Measurements from ENCODE around the gene LZTS3.

Gene LZTS3

DNA sequence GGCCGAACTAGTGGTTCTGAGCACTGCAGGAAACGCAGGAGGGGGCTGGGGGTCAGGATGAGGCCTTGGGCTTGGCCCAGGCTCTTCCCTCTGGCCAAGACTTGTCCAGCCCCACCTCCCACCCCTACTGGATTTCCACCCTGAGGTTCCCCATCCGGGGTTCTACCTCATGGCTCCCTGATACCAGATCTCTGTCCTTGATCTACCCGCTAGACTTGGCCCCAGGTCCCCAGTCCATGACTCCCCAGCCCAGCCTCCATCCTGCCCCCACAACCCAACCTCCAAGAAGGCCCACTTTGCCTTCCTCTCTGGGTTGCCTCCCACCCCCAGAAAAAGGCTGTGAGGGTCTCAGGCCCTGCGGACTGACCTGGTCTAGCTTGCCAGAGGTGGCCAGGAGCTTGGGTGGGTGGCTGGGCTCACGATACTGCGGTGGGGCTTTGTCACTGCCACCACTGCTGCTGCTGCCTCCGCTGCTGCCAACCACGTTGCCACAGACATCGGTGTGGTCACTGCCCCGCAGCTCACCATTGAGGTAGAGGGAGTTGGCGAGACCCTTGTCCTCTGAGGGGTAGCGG, 6.9 kb downstream of the LZTS3 start:
- ATAC-seq (ENCODE audit: insufficient read depth, low read depth) (no peak), DNase-seq (no peak)
- no peaks in the 10 kb centered on the region for H3K36me3 ChIP-seq (ENCODE audit: insufficient read depth, low read length)
- H3K79me2 ChIP-seq (ENCODE audit: insufficient read depth, low read length), result no peaks in the 10 kb centered on the region
- no peak overlapping the region for H3K4me2 ChIP-seq (ENCODE audit: insufficient read depth, low read length)
- no peaks in the 10 kb centered on the region for H3K9me3 ChIP-seq (ENCODE audit: insufficient read depth, low read length, severe bottlenecking)
- no peaks in the 10 kb centered on the region for H3K27me3 ChIP-seq (ENCODE audit: insufficient read depth, low read length, poor library complexity)
- no peak for TF ChIP-seq EZH2 (IDR thresholded peaks at IDR 0.05; ENCODE audit: borderline replicate concordance, low read depth, low read length, severe bottlenecking)
- TF ChIP-seq, protein P1, sequence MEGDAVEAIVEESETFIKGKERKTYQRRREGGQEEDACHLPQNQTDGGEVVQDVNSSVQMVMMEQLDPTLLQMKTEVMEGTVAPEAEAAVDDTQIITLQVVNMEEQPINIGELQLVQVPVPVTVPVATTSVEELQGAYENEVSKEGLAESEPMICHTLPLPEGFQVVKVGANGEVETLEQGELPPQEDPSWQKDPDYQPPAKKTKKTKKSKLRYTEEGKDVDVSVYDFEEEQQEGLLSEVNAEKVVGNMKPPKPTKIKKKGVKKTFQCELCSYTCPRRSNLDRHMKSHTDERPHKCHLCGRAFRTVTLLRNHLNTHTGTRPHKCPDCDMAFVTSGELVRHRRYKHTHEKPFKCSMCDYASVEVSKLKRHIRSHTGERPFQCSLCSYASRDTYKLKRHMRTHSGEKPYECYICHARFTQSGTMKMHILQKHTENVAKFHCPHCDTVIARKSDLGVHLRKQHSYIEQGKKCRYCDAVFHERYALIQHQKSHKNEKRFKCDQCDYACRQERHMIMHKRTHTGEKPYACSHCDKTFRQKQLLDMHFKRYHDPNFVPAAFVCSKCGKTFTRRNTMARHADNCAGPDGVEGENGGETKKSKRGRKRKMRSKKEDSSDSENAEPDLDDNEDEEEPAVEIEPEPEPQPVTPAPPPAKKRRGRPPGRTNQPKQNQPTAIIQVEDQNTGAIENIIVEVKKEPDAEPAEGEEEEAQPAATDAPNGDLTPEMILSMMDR (IDR thresholded peaks at IDR 0.05; ENCODE audit: borderline replicate concordance, extremely low read depth, low read length, poor library complexity, severe bottlenecking), result no peak
- H4K20me1 ChIP-seq (ENCODE audit: insufficient read depth, low read length), result no peaks in the 10 kb centered on the region
- H3K4me3 ChIP-seq (ENCODE audit: low read depth in 1 of 2, low read length in 2 of 2), result no peak overlapping the region
- H3K27ac ChIP-seq (ENCODE audit: low read length), result no peak overlapping the region
- no peaks in the 10 kb centered on the region for H3K4me1 ChIP-seq (ENCODE audit: insufficient read depth, low read length)
- no peak overlapping the region for H3K9ac ChIP-seq (ENCODE audit: low read depth, low read length)
- no peak overlapping the region for H2AFZ ChIP-seq (ENCODE audit: low read depth, low read length)

DNA sequence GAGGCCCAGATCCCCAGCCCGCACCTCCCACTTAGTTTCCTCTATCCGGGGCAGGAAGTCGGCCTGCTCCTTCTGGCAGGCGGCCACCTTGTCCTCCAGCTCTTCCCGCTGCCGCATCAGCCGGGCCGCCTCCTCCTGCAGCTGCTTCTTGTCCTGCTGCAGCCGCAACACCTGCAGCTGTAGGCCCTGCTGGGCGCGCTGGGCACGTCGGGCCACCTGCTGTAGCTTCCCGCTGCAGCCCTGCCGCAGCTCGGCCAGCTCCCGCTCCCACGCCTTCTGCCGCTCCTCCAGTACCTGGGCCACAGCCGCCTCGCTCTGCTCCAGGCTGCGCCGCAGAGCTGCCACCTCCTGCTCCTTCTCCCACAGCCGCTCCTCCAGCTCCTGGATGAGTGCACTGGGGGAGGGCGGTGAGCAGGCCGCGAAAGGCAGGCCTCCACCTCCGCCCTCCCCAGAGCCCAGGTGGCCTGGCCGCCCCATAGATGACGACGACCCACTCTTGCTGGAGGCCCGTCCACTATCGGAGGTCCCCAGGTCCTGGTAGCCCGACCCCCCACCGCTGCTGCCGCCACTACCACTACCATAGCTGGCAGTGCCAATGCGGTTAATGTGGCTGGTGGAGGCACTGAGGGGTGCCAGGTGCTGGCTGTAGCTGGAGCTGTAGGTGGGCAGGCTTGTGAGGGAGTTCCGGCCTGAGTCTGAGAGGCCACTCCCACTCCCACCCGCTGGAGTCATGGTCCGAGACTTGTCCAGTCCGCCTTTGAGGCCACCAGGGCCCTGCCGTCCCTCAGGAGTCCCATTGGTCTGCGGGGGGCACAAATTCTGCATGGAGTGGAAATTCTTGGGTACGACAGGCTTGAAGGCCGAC, 7.6 kb downstream of the LZTS3 start:
- Histone ChIP-seq H3K4me3 (ENCODE audit: low read depth in 1 of 2, low read length in 2 of 2) (no peak overlapping the region), H4K20me1 (ENCODE audit: insufficient read depth, low read length) (no peaks in the 10 kb centered on the region), H3K27me3 (ENCODE audit: insufficient read depth, low read length, poor library complexity) (no peaks in the 10 kb centered on the region), H3K79me2 (ENCODE audit: insufficient read depth, low read length) (peaks cover under 1% of the 10 kb centered on the region; the same call in 1 of the 2 replicates), H2AFZ (ENCODE audit: low read depth, low read length) (no peak overlapping the region), H3K9me3 (ENCODE audit: insufficient read depth, low read length, severe bottlenecking) (no peaks in the 10 kb centered on the region), H3K4me1 (ENCODE audit: insufficient read depth, low read length) (peaks cover 4% of the 10 kb centered on the region), H3K4me2 (ENCODE audit: insufficient read depth, low read length) (no peak overlapping the region), H3K27ac (ENCODE audit: low read length) (no peak overlapping the region), H3K9ac (ENCODE audit: low read depth, low read length) (no peak overlapping the region), H3K36me3 (ENCODE audit: insufficient read depth, low read length) (no peaks in the 10 kb centered on the region)
- TF ChIP-seq, protein P1 (IDR thresholded peaks at IDR 0.05; ENCODE audit: borderline replicate concordance, extremely low read depth, low read length, poor library complexity, severe bottlenecking), result no peak
- no peak for TF ChIP-seq EZH2 (IDR thresholded peaks at IDR 0.05; ENCODE audit: borderline replicate concordance, low read depth, low read length, severe bottlenecking)
- no peak for ATAC-seq (ENCODE audit: insufficient read depth, low read depth)
- DNase-seq, result no peak

DNA sequence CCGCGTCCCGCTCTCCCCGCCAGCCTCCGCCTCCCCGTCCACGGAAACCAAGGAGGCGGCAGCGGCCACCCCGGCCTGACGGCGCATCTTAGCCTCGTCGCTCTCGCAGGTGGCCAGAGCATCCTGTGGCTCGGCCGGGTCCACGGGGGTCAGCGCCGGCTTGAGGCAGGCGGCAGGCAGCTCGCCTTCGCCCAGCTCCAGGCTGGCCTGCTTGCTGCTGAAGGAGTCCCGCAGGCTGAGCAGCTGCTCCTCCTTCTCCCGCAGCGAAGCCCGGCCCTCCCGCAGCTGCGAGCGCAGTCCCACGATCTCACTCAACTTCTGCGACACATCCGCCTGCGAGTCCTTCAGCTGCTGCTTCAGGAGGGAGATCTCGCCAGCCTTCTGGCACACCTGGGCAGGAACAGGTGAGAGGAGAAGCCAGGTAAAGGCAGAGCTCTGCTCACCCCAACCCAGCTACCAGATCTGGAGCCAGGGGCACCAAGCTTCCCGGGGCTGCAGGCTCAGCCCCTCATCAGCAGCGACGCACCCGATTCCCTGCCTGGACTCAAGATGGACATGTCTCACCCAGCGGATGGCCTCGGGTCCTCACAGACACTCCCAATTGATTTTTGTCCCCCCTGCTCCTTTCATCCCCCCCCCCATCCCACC, 8.5 kb downstream of the LZTS3 start:
- ATAC-seq (ENCODE audit: insufficient read depth, low read depth) (no peak), DNase-seq (no peak)
- H3K27me3 ChIP-seq (ENCODE audit: insufficient read depth, low read length, poor library complexity), result no peaks in the 10 kb centered on the region
- H3K9me3 ChIP-seq (ENCODE audit: insufficient read depth, low read length, severe bottlenecking), result no peaks in the 10 kb centered on the region
- H3K9ac ChIP-seq (ENCODE audit: low read depth, low read length), result no peak overlapping the region
- no peaks in the 10 kb centered on the region; the same call in 1 of the 2 replicates for H3K36me3 ChIP-seq (ENCODE audit: insufficient read depth, low read length)
- peaks cover 8% of the 10 kb centered on the region for H3K79me2 ChIP-seq (ENCODE audit: insufficient read depth, low read length)
- H3K4me2 ChIP-seq (ENCODE audit: insufficient read depth, low read length), result no peak overlapping the region
- H3K4me3 ChIP-seq (ENCODE audit: low read depth in 1 of 2, low read length in 2 of 2), result no peak overlapping the region
- no peak for TF ChIP-seq EZH2 (IDR thresholded peaks at IDR 0.05; ENCODE audit: borderline replicate concordance, low read depth, low read length, severe bottlenecking)
- TF ChIP-seq, protein P1 (IDR thresholded peaks at IDR 0.05; ENCODE audit: borderline replicate concordance, extremely low read depth, low read length, poor library complexity, severe bottlenecking), result no peak
- H4K20me1 ChIP-seq (ENCODE audit: insufficient read depth, low read length), result no peaks in the 10 kb centered on the region
- no peak overlapping the region for H3K27ac ChIP-seq (ENCODE audit: low read length)
- H2AFZ ChIP-seq (ENCODE audit: low read depth, low read length), result no peak overlapping the region
- H3K4me1 ChIP-seq (ENCODE audit: insufficient read depth, low read length), result peaks cover 11% of the 10 kb centered on the region
